Muscle layer of colon (tissue), 2 donors: ENCODE measurements around the gene AOPEP.

Source experiments
- H3K27ac ChIP-seq: one replicate; pipeline ENCODE4 v1.7.0; 2013; ENCODE audit warnings: low read depth, mild to moderate bottlenecking, low read length, moderate library complexity
- H3K27me3 ChIP-seq, 2 donors: one replicate each; pipeline ENCODE4 v1.7.0; 2013; ENCODE audit warnings: low read length in 2 of 2, mild to moderate bottlenecking in 2 of 2; ENCODE audit not compliant: insufficient read depth in 2 of 2, control insufficient read depth in 1 of 2
- H3K36me3 ChIP-seq: one replicate; pipeline ENCODE4 v1.7.0; 2013; ENCODE audit warnings: mild to moderate bottlenecking, low read length; ENCODE audit not compliant: insufficient read depth
- H3K4me1 ChIP-seq: one replicate; pipeline ENCODE4 v1.7.0; 2013; ENCODE audit warnings: mild to moderate bottlenecking, low read length; ENCODE audit not compliant: insufficient read depth
- H3K4me3 ChIP-seq, 2 donors: one replicate each; pipeline ENCODE4 v1.7.0; 2013; ENCODE audit warnings: low read length in 2 of 2, low read depth in 1 of 2, mild to moderate bottlenecking in 1 of 2, moderate library complexity in 1 of 2
- H3K9ac ChIP-seq: one replicate; pipeline ENCODE4 v1.7.0; 2013; ENCODE audit warnings: low read length
- H3K9me3 ChIP-seq: one replicate; pipeline ENCODE4 v1.7.0; 2013; ENCODE audit warnings: mild to moderate bottlenecking, low read length
- donor health status: abdominal sarcoma.
- donor health status: Adenocarcinoma of cecum.

Gene AOPEP

GRCh38 chr9:94770334-94770733 lies 43.8 kb downstream of the AOPEP start:
- Histone ChIP-seq H3K27me3 (no peaks in the 10 kb centered on the region), H3K9me3 (no peaks in the 10 kb centered on the region), H3K9ac (no peak overlapping the region), H3K4me1 (peaks cover 13% of the 10 kb centered on the region), H3K4me3 (no peak overlapping the region), H3K27ac (no peak overlapping the region), H3K36me3 (no peaks in the 10 kb centered on the region)

GRCh38 chr9:94771096-94771495 lies 44.6 kb downstream of the AOPEP start:
- Histone ChIP-seq H3K36me3 (no peaks in the 10 kb centered on the region), H3K9ac (no peak overlapping the region), H3K4me1 (peaks cover 13% of the 10 kb centered on the region), H3K27ac (no peak overlapping the region), H3K27me3 (no peaks in the 10 kb centered on the region), H3K4me3 (no peak overlapping the region), H3K9me3 (no peaks in the 10 kb centered on the region)

DNA sequence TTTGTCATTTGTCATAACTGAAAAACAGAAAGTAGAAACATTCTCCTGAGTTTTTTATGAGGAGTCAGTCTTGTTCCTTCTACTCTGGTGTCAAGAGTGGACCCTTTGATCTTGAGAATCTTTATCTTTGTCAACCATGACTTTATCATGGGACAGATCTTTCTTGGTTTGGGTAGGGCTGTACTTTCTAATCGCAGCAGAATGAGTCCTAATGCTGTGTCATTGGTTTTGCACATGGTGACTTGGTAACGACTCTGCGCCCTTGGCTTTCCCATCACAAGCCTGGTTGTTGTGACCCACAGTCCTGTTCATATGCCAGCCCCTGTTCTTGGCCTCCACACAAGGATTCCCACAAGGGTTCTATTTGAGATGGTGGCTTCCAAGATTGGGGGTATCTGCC lies 45.6 kb downstream of the AOPEP start:
- H3K27ac ChIP-seq = no peak overlapping the region
- no peaks in the 10 kb centered on the region for H3K9me3 ChIP-seq
- H3K9ac ChIP-seq = no peak overlapping the region
- no peaks in the 10 kb centered on the region for H3K36me3 ChIP-seq
- no peaks in the 10 kb centered on the region for H3K27me3 ChIP-seq
- no peak overlapping the region for H3K4me3 ChIP-seq
- peaks cover 13% of the 10 kb centered on the region for H3K4me1 ChIP-seq

- Histone ChIP-seq H3K9me3 (no peaks in the 10 kb centered on the region), H3K4me1 (peaks cover 13% of the 10 kb centered on the region), H3K9ac (no peak overlapping the region), H3K36me3 (no peaks in the 10 kb centered on the region), H3K27ac (peak overlapping the region; percentile 14), H3K4me3 (no peak overlapping the region), H3K27me3 (no peaks in the 10 kb centered on the region)
Measured at GRCh38 chr9:94772639-94773303, 46.3 kb downstream of the AOPEP start.

- no peaks in the 10 kb centered on the region for H3K9me3 ChIP-seq
- peaks cover 13% of the 10 kb centered on the region for H3K4me1 ChIP-seq
- no peak overlapping the region for H3K27ac ChIP-seq
- no peaks in the 10 kb centered on the region for H3K36me3 ChIP-seq
- H3K27me3 ChIP-seq = no peaks in the 10 kb centered on the region
- H3K9ac ChIP-seq = no peak overlapping the region
- H3K4me3 ChIP-seq = no peak overlapping the region
Measured at GRCh38 chr9:94773655-94774054, 47.2 kb downstream of the AOPEP start.

DNA sequence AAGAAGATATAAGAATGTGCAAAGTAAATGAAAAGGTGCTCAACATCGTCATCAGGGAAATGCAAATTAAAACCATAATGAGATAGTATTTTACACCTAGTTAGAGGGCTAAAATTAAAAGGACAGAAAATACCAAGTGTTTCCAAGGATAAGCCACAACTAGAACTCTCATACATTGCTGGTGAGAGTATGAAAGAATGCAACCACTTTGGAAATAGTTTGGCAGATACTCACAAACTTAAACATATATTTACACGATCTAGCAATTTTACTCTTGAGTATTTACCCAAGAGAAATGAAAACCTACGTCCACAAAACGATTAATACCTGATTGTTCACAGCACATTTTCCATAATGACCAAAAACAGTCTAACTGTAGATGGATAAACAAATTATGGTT lies 51.5 kb downstream of the AOPEP start:
- H3K4me3 ChIP-seq = no peak overlapping the region
- H3K9me3 ChIP-seq = no peaks in the 10 kb centered on the region
- H3K9ac ChIP-seq = no peak overlapping the region
- H3K4me1 ChIP-seq = peaks cover 9% of the 10 kb centered on the region
- H3K27ac ChIP-seq = no peak overlapping the region
- no peaks in the 10 kb centered on the region for H3K27me3 ChIP-seq
- no peaks in the 10 kb centered on the region for H3K36me3 ChIP-seq

- Histone ChIP-seq H3K27ac (no peak overlapping the region), H3K27me3 (no peaks in the 10 kb centered on the region), H3K9ac (no peak overlapping the region), H3K4me3 (no peak overlapping the region), H3K9me3 (no peaks in the 10 kb centered on the region), H3K36me3 (no peaks in the 10 kb centered on the region), H3K4me1 (peaks cover 8% of the 10 kb centered on the region)
Measured at GRCh38 chr9:94779031-94779430, 52.5 kb downstream of the AOPEP start.

DNA sequence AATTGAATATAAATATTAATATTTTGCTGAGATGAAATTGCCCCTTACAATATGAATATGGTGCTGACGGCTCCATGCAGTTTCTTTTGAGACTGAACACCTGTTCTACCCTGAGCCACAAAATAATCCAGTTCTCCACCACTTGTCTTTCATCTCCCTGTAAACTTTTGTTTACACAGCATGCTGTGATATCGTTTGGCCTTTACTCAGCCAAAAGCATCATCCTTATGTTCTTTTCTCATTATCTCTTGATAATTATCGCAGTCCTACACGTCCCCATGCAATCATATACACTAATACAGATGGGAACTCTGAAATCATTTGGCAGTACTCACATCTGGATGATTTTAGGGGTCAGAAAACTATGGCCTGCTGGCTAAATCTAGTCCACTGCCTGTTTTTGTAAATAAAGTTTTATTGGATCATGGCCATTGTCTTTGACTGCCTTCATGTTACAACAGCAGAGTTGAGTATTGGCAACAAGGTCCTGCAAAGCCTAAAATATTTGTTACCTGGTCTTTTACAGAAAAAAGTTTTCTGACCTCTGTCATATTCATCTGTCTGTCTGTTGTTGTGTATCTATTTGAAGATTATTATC lies 53.3 kb downstream of the AOPEP start:
- Histone ChIP-seq H3K9me3 (no peaks in the 10 kb centered on the region), H3K4me1 (peaks cover 8% of the 10 kb centered on the region), H3K36me3 (no peaks in the 10 kb centered on the region), H3K9ac (no peak overlapping the region), H3K27me3 (no peaks in the 10 kb centered on the region), H3K4me3 (no peak overlapping the region), H3K27ac (no peak overlapping the region)

DNA sequence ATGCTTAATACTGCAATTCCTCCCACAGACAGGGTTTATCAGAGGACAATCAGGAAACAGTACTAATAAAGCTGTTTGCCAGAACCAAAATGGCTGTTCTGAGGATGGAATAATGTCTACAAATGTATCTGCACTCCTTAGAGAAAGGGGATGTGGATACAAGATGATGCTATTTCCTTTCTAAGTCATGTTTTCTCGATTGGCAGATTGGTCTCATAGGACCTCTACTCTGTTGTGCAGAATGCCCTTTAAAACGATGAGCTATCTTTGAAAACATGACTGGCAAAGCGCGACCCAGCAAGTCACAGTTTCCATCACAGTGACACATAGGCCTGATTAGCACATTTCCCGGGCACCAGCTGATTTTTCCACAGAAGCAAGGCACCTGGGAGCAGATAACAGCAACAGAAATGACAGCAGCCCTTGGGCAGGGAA lies 54.0 kb downstream of the AOPEP start:
- Histone ChIP-seq H3K27ac (no peak overlapping the region), H3K9ac (no peak overlapping the region), H3K27me3 (no peaks in the 10 kb centered on the region), H3K36me3 (no peaks in the 10 kb centered on the region), H3K4me1 (peaks cover 8% of the 10 kb centered on the region), H3K9me3 (no peaks in the 10 kb centered on the region), H3K4me3 (no peak overlapping the region)

GRCh38 chr9:94782355-94783101 lies 56.0 kb downstream of the AOPEP start:
- no peak overlapping the region for H3K9ac ChIP-seq
- no peak overlapping the region for H3K27ac ChIP-seq
- no peak overlapping the region for H3K4me3 ChIP-seq
- H3K9me3 ChIP-seq = no peaks in the 10 kb centered on the region
- no peaks in the 10 kb centered on the region for H3K36me3 ChIP-seq
- peaks cover 8% of the 10 kb centered on the region for H3K4me1 ChIP-seq
- H3K27me3 ChIP-seq = no peaks in the 10 kb centered on the region

DNA sequence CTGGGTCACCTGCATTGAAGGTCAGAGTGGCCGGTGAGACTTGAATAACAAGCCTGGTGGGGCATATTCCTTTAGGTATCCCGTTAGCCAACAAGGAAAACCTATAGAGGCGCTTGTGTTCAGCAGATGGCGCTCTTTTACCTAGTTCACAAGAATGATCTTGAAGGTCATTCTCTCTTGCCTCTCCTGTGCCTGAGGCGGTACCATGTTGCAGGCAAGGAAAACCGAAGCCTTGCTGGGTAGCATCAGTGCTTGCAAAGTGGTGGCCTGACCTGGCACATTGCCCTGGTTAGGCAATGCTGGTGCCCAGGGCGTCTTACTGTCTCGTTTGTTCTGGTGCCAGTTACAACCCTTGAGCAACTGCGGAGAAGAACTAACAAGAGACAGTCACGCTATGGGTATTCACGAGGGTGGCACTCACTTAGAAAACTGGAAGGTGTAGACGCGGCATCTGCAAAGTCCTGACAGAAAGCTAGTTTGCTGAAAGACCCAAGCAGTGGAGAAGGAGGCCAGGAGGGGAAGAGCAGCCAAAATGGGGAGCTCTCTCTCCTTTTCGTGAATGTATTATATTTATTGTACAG lies 56.7 kb downstream of the AOPEP start:
- H3K4me1 ChIP-seq = peaks cover 8% of the 10 kb centered on the region
- H3K9me3 ChIP-seq = no peaks in the 10 kb centered on the region
- H3K27ac ChIP-seq = peak overlapping the region; percentile 35
- no peaks in the 10 kb centered on the region for H3K27me3 ChIP-seq
- no peak overlapping the region for H3K9ac ChIP-seq
- H3K36me3 ChIP-seq = no peaks in the 10 kb centered on the region
- no peak overlapping the region for H3K4me3 ChIP-seq
